Kidney (tissue), 14 donors: ENCODE results near the gene COX7B2. TPM values are rescaled to one million over a fixed set of nuclear protein-coding genes. Genes with fewer than 3 reads are reported as not detected.

Experiments used
- DNase-seq, 5 donors: peaks; one replicate each; pipeline ENCODE4 v3.0.0-alpha.2; 2013 to 2020
- FAIRE-seq: peaks from 2 replicates; lab custom pipeline; 2012; peaks lifted over from hg19 to GRCh38; lab: Jason Lieb, UNC
- H3K27ac ChIP-seq, 2 donors: one replicate each; pipeline ENCODE4 v1.7.0; 2013; ENCODE audit warnings: low read depth in 2 of 2, low read length in 2 of 2, inconsistent platforms in 1 of 2
- H3K27me3 ChIP-seq: one replicate; pipeline ENCODE4 v1.7.1; 2013; ENCODE audit warnings: low read length, inconsistent platforms; ENCODE audit not compliant: control insufficient read depth, insufficient read depth
- H3K36me3 ChIP-seq, 3 donors: one replicate each; pipeline versions ENCODE4 v1.7.0 to v1.7.1; 2013; ENCODE audit warnings: low read length in 3 of 3, control low read depth in 1 of 3, inconsistent platforms in 1 of 3; ENCODE audit not compliant: insufficient read depth in 3 of 3, control insufficient read depth in 2 of 3
- H3K4me1 ChIP-seq, 3 donors: one replicate each; pipeline versions ENCODE4 v1.7.0 to v1.7.1; 2013; ENCODE audit warnings: low read length in 3 of 3, inconsistent platforms in 1 of 3, low read depth in 1 of 3; ENCODE audit not compliant: control insufficient read depth in 2 of 3, insufficient read depth in 2 of 3
- H3K4me3 ChIP-seq, 3 donors: one replicate each; pipeline versions ENCODE4 v1.7.0 to v1.8.1; 2013; ENCODE audit warnings: low read length in 3 of 3, control low read depth in 1 of 3, inconsistent platforms in 1 of 3
- H3K9ac ChIP-seq, 3 donors: one replicate each; pipeline versions ENCODE4 v1.7.0 to v1.7.1; 2013; ENCODE audit warnings: low read length in 3 of 3, control low read depth in 1 of 3, inconsistent platforms in 1 of 3
- H3K9me3 ChIP-seq, 3 donors: one replicate each; pipeline versions ENCODE4 v1.7.0 to v1.7.1; 2013; ENCODE audit warnings: low read length in 3 of 3, control low read depth in 1 of 3, inconsistent platforms in 1 of 3; ENCODE audit not compliant: control insufficient read depth in 2 of 3, insufficient read depth in 1 of 3
- intact Hi-C: fragments of 100-400 bp; cut with DNase I; formaldehyde crosslinking; loops from one replicate; pipeline ENCODE4 v1.11.1; 2022
- polyA plus RNA-seq: library from polyadenylated mRNA; stranded (reverse); fragments of 350-450 nt; fragmentation: Illumina TruSeq; extraction: RNeasy Lipid Tissue Mini Kit (QIAGEN cat#74804); gene quantifications from one replicate; pipeline ENCODE4 v1.2.3, GENCODE V29; 2014; ENCODE audit warnings: low read depth, low replicate concordance; ENCODE audit not compliant: insufficient read depth
- total RNA-seq: library from RNA; stranded (reverse); fragmentation: NEBNext Ultra II Directional; extraction: Animal tissue kit (Norgen Biotek cat#: 25700); gene quantifications from one replicate; pipeline ENCODE4 v1.2.1, GENCODE V29; 2021
- TF ChIP-seq, protein P1 (sequence below): IDR thresholded peaks from 3 replicates; pipeline ENCODE4 v1.5.1; 2012; ENCODE audit warnings: mild to moderate bottlenecking, moderate library complexity, borderline replicate concordance; ENCODE audit not compliant: insufficient read depth; ENCODE audit errors: extremely low read depth
- donor health status: control.
- donor health status: control.
- donor health status: control.
- donor health status: control.
- donor health status: control.
- donor health status: DM: yes; HTN: yes; CAD: no.
- donor health status: Normal renal cell carcinoma (clear cell type).

The COX7B2 gene
- total and polyA plus RNA-seq, 2 donors from 2014 or later, result not detected

GRCh38 chr4:46850026-46850425 is 59.0 kb downstream of the COX7B2 start:
- intact Hi-C loops, result no loop called here
- peak; percentile 98 for FAIRE-seq
- TF ChIP-seq, protein P1, sequence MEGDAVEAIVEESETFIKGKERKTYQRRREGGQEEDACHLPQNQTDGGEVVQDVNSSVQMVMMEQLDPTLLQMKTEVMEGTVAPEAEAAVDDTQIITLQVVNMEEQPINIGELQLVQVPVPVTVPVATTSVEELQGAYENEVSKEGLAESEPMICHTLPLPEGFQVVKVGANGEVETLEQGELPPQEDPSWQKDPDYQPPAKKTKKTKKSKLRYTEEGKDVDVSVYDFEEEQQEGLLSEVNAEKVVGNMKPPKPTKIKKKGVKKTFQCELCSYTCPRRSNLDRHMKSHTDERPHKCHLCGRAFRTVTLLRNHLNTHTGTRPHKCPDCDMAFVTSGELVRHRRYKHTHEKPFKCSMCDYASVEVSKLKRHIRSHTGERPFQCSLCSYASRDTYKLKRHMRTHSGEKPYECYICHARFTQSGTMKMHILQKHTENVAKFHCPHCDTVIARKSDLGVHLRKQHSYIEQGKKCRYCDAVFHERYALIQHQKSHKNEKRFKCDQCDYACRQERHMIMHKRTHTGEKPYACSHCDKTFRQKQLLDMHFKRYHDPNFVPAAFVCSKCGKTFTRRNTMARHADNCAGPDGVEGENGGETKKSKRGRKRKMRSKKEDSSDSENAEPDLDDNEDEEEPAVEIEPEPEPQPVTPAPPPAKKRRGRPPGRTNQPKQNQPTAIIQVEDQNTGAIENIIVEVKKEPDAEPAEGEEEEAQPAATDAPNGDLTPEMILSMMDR, result no peak
- Histone ChIP-seq H3K9ac (no peak overlapping the region), H3K4me3 (no peak overlapping the region), H3K4me1 (no peaks in the 10 kb centered on the region), H3K9me3 (no peaks in the 10 kb centered on the region), H3K36me3 (no peaks in the 10 kb centered on the region), H3K27ac (no peak overlapping the region), H3K27me3 (no peaks in the 10 kb centered on the region)
- no peak for DNase-seq

GRCh38 chr4:46844325-46844917 is 64.6 kb downstream of the COX7B2 start:
- Histone ChIP-seq H3K27me3 (no peaks in the 10 kb centered on the region), H3K4me3 (no peak overlapping the region), H3K9me3 (no peaks in the 10 kb centered on the region), H3K27ac (no peak overlapping the region), H3K36me3 (no peaks in the 10 kb centered on the region), H3K9ac (no peak overlapping the region), H3K4me1 (no peaks in the 10 kb centered on the region)
- peak in 3 of 5 donors; percentile 37 to 73 (median 58) for DNase-seq
- no peak for FAIRE-seq
- intact Hi-C loops, result no loop called here
- TF ChIP-seq, protein P1, result peak; percentile 49

- no peaks in the 10 kb centered on the region for H3K4me1 ChIP-seq
- peak in 1 of 5 donors; percentile 2 for DNase-seq
- no peaks in the 10 kb centered on the region for H3K36me3 ChIP-seq
- intact Hi-C loops, result no loop called here
- H3K27ac ChIP-seq, result no peak overlapping the region
- H3K27me3 ChIP-seq, result no peaks in the 10 kb centered on the region
- FAIRE-seq, result no peak
- H3K9me3 ChIP-seq, result no peaks in the 10 kb centered on the region
- H3K4me3 ChIP-seq, result no peak overlapping the region
- TF ChIP-seq, protein P1, result no peak
- no peak overlapping the region for H3K9ac ChIP-seq
Observed at GRCh38 chr4:46839128-46839527, 69.9 kb downstream of the COX7B2 start.

DNA sequence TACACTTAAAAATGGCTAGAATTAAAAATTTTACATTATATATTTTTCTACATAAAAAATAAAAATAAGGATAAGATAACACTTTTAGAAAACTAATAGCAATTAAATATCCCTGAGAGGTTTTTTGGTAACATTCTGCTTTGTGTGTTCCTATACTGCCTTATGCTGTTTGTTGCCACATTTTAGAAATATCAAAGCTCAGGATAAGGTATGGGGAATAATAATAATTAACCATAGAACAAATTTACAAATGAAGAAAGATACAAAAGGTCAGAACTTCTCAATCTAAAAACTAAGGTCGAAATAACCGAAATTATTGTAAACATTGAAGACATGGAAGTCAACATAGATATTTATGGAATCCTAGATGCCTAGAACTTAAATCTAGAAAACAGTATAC is 71.4 kb downstream of the COX7B2 start:
- FAIRE-seq (no peak), DNase-seq (no peak)
- H3K9me3 ChIP-seq, result no peaks in the 10 kb centered on the region
- no peak overlapping the region for H3K9ac ChIP-seq
- no peaks in the 10 kb centered on the region for H3K36me3 ChIP-seq
- no peaks in the 10 kb centered on the region for H3K4me1 ChIP-seq
- TF ChIP-seq, protein P1, result no peak
- no peaks in the 10 kb centered on the region for H3K27me3 ChIP-seq
- no peak overlapping the region for H3K27ac ChIP-seq
- no peak overlapping the region for H3K4me3 ChIP-seq
- intact Hi-C loops, result no loop called here
